OCI-LY7 (cell line): ENCODE results near the gene CHMP4B.

ENCODE experiments used
- EZH2phosphoT487 ChIP-seq: fragments of 200-600 bp; sonication (generic); IDR thresholded peaks from 2 replicates; pipeline ENCODE4 v1.6.1; 2018; ENCODE audit warnings: low read depth, borderline replicate concordance, mild to moderate bottlenecking, mixed run types, antibody characterized with exemption, low read length, moderate library complexity, mixed read lengths
- TF ChIP-seq, protein P1 (sequence below): fragments of 200-600 bp; sonication (generic); conservative IDR thresholded peaks from 2 replicates; pipeline ENCODE4 v1.5.1; 2014; ENCODE audit warnings: mild to moderate bottlenecking, antibody characterized with exemption, low read length, moderate library complexity, mixed read lengths

DNA sequence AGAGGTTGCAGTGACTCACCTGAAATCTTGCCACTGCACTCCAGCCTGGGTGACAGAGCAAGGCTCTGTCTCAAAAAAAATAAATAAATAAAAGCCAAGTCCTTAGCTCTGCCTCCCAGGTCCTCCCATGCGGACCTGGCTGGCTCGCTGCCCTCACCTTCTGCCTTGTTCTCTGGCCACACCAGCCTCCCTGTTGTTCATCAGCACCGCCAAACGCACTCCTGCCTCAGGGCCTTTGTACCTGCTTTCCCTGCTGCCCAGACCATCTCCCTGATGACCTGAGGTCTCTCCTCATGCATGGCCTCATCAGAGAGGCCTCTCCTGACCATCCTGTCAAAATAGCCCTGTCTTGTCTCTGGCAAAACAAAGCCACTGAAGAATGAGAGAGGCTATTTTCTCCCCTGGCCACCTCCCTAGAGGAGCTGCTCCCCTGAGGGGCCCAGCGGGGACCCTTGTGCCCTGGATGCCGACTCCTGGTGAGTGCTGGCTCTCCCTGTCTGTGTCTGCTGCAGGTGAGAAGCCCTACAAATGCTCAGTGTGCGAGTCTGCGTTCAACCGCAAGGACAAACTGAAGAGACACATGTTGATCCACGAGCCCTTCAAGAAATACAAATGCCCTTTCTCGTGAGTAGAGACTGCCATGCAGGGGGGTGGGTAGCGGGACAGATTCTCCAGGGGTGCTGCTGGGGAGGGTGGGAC is 22.6 kb upstream of the CHMP4B start:
- TF ChIP-seq, protein P1, sequence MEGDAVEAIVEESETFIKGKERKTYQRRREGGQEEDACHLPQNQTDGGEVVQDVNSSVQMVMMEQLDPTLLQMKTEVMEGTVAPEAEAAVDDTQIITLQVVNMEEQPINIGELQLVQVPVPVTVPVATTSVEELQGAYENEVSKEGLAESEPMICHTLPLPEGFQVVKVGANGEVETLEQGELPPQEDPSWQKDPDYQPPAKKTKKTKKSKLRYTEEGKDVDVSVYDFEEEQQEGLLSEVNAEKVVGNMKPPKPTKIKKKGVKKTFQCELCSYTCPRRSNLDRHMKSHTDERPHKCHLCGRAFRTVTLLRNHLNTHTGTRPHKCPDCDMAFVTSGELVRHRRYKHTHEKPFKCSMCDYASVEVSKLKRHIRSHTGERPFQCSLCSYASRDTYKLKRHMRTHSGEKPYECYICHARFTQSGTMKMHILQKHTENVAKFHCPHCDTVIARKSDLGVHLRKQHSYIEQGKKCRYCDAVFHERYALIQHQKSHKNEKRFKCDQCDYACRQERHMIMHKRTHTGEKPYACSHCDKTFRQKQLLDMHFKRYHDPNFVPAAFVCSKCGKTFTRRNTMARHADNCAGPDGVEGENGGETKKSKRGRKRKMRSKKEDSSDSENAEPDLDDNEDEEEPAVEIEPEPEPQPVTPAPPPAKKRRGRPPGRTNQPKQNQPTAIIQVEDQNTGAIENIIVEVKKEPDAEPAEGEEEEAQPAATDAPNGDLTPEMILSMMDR = no peak
- no peak for TF ChIP-seq EZH2phosphoT487
